ENCODE data around the gene WNT7A.

The WNT7A gene

DNA sequence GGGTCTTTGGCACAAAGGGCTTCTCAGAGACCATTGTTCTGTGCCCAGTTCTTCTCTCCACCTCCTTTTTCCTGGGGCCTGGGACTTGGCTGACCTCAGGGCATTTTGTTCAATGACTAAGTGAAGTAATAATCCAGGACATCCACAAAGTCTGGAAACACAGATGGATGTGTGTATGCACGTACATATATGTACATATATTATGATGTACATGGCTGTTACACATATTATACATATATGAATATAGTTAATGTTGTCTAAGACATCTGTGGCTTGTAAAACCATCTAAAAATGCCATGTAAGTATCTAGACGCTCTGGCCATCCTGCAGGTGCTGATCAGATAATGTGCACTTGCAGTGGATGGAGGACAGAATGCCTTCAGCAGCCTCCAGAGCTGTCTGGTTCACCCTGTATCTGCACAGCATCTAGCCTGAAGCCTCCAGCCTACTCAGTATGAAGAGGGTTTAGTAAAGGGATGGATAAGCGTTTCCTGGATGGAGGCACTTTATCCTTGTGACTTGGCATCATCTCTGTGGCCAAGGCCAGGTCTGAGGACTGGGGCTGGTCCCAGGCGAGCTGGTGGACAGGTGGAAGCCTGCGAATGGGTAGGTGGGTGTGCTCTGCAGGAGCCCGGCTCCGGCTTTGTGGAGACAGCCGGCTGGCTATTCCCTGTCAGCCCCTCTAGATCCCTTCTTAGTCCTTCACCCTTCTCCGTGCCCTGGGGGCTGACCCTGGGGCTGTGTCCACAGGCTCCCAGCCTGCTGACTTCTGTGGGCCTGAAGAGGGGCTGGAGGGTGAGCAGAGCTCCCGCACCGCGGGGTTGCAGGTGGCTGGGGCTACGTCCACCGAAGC, 88.4 kb downstream of the WNT7A start:
- DNase-seq = no peak

GRCh38 chr3:13790376-13791197, 89.3 kb downstream of the WNT7A start:
- DNase-seq = no peak

GRCh38 chr3:13788522-13789424, 91.1 kb downstream of the WNT7A start:
- no peak for DNase-seq

- no peak for DNase-seq
Measured at GRCh38 chr3:13787533-13788132, 92.2 kb downstream of the WNT7A start.

DNA sequence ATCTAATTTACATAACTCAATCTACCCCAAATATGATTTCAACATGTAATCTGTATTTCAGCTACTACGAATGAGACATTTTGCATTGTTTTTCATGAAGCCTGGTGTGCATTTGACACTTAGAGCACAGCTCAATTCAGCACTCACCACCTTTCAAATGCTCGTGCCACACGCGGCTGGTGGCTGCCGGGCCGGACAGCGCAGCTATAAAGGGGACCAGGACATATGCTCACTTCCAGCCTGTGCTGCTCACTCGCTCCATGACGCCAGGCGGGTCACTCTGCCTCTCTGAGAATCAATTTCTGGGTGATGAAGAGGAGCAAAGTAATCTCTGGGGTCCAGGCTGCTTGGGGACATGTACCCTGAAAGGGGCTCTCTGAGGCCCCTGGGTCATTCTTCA, 93.1 kb downstream of the WNT7A start:
- DNase-seq = no peak

- DNase-seq = no peak
Measured at GRCh38 chr3:13785853-13786436, 93.9 kb downstream of the WNT7A start.

DNA sequence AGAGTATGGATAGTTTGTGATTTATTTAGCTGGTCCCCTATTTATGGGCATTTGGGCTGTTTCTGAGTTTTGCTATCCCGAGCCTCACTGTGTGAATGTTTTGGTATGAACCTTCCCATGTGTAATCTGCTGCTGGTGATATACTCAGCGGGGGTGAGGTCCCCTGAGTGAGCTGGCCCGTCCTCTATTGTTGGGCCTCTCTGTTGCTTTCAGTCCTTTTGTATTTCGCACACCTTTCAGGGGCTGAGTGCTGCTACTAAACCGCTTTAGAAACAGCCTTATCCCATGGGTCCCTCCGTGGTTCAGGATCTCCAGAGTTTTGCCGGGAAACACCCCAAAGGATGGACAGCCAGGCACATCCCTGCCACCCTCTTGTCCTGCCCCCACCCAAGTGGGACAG, 94.5 kb downstream of the WNT7A start:
- DNase-seq = no peak

DNA sequence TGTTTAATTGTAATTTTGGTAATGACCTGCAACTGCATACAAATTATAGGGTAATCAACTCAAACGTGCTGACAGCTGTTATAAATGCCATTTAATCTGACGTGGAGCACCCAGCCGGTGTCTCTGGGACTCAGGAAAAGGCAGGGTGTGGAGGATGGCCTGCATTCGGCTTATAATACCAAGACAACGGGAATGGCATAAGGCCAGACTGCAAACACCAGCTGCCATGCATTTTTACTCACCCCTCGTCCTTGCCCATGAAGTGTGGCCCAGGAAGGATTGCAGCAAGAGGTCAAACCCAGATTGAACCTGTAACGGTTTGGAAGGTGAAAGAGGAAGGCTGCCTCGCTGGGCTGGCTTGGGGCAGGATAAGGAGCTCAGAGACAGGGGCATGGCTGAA, 96.4 kb downstream of the WNT7A start:
- no peak for DNase-seq

DNA sequence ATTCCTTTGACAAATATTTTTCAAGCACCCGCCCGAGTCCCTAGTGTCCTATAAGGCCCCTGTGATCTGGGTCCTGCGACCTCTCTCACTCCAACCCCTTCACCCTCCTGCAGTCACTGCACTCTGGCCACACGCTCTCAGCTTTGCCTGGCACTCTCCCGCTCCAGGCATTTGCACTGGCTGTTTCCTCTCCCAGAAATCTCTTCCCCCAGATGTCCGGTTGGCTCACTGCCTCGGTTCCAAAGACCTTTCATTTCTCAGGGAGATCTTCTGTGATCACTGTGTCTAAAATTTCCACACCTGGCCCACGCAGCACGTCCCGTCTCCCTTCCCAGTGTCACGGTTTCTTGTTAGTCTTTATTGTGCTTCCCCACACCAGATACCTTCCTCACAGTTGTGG, 97.4 kb downstream of the WNT7A start:
- no peak for DNase-seq

GRCh38 chr3:13781417-13781816, 98.5 kb downstream of the WNT7A start:
- DNase-seq = no peak

DNA sequence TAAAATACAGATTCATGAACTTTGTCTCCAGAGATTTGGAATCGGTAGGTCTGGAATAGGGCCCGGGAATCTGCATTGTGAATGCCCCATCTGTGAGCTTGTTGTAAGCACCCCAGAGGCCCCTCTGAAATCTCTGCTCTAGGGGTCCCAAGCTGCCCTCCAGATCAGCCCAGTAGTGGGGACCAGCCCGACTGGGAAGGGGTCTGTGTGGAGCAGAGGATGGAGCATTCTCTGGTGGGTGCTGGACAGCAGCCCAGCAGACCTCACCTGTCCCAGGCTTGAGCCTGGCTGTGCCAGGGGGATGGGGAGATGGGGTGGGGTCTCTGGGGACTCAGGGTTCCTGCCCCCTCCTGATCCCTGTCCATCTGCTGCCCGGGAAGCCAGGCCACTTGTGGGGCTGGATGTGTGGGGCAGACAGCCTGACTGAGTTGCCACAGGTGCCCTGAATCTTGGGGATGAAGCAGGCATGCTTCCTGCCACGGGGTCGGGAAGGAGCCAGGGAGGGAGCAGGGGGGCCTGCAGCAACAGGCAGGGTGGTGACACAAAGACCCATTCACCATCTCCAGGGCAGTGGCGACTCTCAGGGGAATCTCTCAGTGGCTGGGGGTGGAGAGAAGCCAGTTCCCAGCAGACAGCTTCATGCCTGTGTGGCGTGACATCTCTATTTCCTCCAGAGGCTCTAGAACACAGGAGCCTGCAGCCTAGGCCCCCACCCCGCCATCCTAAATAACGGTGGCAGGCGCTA, 99.3 kb downstream of the WNT7A start:
- DNase-seq = no peak

- DNase-seq = no peak
Measured at GRCh38 chr3:13776253-13777050, 103.4 kb downstream of the WNT7A start.

- peak; percentile 35 for DNase-seq
Measured at GRCh38 chr3:13772885-13773745, 106.8 kb downstream of the WNT7A start.

GRCh38 chr3:13772321-13772745, 107.5 kb downstream of the WNT7A start:
- peak; percentile 29 for DNase-seq

DNA sequence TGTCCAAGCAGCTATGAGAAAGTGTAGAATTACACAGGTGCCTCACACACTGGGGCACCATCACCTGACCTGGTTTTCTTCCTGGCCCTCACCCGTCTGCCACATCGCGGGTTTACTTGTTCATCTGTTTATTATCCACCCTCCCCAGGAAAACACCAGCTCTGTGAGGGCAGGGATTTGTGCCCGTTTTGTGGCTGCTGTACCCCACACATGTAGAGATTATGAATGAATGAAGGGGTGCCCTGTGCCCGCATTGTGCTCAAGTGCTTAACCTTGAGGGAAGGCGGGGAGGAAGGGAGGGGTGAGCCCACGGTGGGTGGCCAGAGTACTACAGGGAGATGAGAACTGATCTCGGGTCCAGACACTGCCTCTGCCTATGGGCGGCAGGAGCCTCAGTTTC, 108.4 kb downstream of the WNT7A start:
- peak; percentile 33 for DNase-seq

- DNase-seq = peak; percentile 40
Measured at GRCh38 chr3:13770170-13771169, 109.4 kb downstream of the WNT7A start.

DNA sequence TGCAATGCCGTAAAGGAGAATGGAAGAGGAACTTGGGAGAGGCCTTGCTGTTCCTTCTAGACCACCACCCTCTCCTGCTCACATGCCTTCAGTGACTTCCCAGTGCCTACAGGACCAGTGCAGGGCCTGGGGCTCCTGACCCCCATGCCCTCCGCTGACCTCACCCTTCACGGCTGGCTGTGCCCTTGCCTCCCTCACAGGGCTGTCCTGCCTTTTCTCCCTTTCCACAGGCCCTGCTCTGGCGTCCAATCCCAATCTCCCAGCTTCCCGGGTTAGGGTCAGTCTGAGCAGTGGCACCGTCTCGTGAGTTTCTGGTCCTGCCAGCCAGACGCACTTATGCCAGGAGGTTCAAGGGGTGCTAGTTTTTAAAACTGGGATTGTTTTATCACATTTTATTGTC, 110.4 kb downstream of the WNT7A start:
- DNase-seq = peak; percentile 36

DNA sequence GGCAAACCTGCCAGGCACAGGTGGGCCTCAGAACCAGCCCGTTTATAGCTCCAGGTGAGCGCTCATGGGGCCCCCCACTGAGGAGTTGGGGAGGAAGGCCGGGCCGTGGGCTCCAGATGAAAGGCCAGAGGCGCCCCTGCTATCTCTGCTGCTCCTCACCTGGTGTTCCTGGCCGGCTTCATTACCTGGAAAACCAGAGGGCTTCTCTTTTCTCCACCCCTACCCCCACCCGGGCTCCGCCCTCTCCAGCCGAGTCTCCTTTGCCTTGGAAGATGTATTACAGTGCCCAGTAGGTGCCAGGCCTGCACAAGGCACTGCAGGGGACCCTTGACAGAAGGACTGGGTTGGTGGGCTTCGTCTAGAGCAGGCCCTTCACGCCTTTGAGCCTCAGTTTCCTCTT, 111.4 kb downstream of the WNT7A start:
- no peak for DNase-seq

Data from activated CD8-positive, alpha-beta memory T cell treated with anti-CD3 and anti-CD28 coated beads, Interleukin-2, amount 50 U/mL, for 48 hours (primary cell).